Embryonic facial prominence (tissue), 1 donor: ENCODE measurements around the gene GLIPR1.
"Not testable (repeated sequence)": the region's sequence is repeated elsewhere in the genome, so short reads cannot be mapped to it uniquely, and the experiment has no call there.

Experiments used
- DNase-seq: peaks from one replicate; pipeline ENCODE4 v3.0.0-alpha.2; 2016; ENCODE audit errors: extremely low spot score

GLIPR1 gene

DNA sequence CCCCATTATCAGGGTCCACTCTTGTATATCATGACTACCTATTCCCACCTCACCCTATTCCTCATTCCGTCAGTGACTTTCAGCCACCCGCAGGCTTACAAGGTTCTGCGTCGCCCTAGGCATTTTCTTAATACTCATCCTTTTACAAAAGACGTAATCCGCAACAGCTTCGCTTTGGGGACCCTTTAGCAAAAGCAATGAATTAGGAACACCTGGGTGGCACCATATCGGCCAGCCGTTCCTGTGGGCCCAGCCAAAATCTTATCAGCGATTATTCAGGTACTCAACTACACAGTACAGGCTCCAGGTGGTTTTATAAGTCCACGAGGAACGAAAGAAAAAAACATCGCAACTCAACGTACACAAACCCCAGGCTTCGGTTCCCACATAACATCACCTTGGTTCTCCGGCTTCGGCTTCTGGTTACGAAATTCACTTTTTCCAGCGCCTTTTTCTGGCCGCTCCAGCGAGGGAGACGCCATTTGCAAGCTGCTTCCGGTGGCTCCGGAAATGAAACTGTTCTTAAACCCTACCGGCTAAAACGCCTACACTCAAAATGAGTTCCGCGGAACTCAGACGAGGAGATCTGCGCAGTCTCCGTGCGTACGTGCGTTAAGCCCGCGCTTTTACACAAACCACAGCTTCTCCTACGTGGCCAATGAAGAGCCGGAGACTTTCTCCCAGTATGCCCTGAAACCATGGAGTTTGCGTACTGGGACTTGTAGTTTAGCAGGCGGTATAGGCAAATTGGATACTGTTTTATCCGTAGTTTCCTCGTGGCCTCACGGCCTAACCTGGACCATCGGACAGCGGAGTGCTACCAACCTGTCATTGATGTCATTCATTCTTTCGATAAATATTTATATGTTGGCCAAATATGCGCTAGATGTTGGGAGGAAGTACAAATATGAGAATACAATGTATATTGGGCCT is 30.8 kb downstream of the GLIPR1 start, which contains the start of gene KRR1:
KRR1 (minus strand) TSS at position 494 of the 933 bp plus-strand sequence; CDS start at position 482, 12 bp downstream.
- DNase-seq = peak; percentile 97

DNA sequence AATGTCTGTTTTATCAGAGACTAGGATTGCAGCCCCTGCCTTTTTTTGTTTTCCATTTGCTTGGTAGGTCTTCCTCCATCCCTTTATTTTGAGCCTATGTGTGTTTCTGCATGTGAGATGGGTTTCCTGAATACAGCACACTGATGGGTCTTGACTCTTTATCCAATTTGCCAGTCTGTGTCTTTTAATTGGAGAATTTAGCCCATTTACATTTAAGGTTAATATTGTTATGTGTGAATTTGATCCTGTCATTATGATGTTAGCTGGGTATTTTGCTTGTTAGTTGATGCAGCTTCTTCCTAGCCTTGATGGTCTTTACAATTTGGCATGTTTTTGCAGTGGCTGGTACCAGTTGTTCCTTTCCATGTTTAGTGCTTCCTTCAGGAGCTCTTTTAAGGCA is 40.7 kb downstream of the GLIPR1 start:
- DNase-seq = not testable (repeated sequence)

DNA sequence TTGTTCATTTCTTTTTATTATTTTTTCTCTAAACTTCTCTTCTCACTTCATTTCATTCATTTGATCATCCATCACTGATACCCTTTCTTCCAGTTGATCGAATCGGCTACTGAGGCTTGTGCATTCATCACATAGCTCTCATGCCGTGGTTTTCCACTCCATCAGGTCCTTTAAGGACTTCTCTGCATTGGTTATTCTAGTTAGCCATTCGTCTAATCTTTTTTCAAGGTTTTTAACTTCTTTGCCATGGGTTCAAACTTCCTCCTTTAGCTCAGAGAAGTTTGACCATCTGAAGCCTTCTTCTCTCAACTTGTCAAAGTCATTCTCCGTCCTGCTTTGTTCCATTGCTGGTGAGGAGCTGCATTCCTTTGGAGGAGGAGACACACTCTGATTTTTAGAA is 41.6 kb downstream of the GLIPR1 start:
- not testable (repeated sequence) for DNase-seq

DNA sequence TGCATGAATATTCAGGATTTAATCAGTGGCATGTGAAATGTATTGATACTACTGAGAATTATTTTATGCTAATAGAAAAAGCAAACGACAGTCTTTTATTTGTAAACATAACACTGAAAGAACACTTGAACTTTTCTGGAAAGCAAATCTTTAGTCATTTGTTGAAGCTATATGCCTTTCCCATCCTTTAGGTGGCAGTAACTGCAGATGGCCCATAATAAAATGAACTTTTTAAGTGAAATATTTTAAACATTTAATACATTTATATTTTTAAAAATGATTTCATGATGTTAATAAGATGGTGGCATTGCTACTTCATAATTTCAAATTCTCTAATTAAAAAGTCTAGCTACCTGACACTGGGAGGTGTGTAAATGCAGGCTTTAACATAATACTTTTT is 44.7 kb downstream of the GLIPR1 start:
- DNase-seq = no peak

DNA sequence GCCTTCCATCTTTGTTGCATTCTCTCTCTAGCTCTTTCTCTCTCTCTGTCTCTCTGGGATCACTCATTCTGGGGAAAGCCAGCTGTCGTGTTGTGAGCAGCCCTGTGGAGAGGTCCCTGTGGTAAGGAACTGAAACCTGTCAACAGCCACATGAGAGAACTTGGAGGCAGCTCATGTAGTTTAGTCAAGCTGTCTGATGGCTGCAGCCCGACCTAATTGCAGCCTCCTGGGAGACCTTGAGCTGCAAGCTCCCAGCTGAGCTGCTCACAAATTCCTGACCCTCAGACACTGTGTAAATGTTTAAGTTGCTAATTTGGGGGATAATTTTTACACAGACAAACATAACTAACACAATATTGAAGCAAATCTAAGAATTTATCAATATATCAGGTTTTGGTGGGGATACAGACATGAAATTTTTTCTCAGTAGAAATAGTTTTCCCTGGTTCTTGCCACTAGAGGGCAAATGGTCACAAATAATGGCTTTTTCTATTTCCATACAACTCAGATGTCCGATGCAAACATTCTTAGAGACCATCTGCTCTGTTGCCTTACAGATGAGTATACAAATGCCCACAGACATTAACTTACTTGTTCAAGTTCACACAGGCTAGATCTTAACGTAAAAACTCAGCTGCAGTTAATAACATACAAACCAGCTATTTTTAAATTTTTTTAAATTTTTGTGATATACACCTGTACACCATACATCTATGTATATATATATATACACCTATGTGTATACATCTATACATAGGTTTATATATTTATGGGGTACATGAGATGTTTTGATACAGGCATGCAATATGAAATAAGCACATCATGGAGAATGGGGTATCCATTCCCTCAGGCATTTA is 46.3 kb downstream of the GLIPR1 start:
- DNase-seq = peak; percentile 56

DNA sequence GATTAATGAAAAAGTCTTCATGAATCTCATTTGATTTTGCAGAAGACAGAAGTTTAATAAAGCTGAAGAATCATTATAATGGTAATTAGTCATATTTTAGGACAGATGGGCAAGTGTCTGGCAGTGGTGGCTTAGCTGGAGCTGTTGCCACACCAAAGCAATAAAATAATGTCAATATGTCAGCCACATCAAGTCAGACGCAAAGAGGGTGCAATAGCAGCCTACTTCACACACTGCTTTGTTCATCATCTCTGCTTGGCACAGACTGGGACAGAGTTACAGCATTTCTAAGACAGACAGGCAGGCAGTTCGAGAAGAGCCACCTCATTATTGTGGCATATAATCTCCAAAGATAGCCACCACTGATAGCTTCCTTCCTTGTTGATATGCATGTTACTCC is 47.7 kb downstream of the GLIPR1 start:
- no peak for DNase-seq

DNA sequence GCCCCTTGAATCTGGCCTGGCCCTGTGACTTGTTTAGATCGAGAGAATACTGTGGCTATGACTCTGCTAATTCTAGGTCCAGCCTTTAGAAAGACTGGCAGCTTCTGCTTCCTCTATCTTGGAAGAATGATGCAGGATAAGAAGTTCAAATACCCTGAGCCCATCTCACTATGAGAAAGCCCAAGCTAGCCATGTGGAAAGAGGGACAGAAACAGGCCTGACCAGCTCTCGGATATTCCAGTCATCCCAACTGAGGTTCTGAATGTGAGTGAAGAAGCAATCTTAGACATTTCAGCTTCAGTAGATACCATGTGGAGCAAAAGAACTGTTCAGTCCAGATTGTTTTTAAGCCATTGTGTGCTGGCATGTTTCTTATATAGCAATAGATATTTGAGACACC is 48.1 kb downstream of the GLIPR1 start:
- DNase-seq = no peak

DNA sequence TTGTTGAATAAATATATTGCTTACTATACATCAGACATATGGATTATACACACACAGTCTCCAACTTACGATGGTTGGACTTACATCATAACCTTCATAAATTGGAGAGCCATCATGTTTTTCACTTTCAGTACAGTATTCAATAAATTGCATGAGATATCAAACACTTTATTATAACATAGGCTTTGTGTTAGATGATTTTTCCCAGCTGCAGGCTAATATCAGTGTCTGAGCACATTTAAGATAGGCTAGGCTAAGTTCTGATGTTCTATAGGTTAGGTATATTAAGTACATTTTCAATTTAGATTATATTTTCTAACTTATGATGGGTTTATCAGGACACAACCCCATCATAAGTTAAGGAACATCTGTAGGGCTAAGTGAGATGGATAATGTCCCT is 48.8 kb downstream of the GLIPR1 start:
- DNase-seq = no peak

DNA sequence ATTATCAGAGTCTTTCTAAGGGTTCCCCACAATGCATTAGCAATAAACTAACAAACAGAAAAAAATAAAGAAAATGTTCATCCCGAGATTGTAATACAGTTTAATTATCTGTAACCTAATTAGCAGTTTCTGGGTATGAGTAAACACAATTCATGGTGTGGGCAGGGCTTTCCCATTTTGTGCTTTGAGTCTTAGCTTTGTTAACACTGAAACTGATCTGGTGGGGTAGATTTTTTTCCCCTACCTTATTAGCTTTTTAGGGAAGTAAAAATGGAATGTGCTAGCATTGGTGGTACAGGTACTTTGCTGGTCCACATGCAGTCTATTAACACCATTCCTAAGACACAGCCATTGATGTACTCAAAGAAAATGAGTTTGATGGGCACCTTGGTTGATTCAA is 49.3 kb downstream of the GLIPR1 start:
- DNase-seq = no peak

DNA sequence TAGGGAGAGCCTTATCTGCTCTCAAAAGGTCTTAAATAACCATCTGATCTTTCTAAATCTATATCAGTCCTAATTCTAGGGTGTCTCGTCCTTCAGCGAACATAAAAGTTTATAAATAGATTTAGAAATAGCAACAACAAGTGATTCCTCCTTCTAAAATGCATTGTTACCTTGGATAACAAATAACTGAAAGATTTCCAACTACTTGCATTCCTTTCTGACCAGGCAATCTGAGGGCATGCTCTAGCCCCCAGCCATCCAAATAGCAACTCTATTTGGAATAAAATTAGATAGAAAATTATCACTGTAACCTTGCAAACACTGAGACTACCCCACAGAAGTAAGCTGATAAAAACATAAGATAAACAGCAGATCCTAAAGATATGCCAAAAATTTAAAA is 52.7 kb downstream of the GLIPR1 start:
- no peak for DNase-seq

DNA sequence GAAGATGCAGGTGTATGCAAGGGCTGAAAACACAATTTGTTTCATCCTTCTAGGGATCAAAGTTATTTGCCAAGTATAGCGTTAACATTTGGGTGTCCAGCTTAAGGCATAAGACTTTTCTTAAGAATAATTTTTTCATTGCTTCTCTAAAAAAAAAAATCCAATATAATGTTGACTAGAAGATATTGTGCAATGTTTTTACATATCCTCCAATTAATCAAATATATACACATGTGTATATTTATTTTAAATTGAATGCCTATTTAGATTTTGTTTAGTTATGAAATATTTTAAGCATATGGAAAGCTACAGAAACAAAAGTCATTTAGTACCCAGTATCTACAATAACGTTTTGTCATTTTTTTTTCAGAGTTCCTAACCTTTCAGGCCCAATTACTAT is 59.3 kb downstream of the GLIPR1 start:
- no peak for DNase-seq

DNA sequence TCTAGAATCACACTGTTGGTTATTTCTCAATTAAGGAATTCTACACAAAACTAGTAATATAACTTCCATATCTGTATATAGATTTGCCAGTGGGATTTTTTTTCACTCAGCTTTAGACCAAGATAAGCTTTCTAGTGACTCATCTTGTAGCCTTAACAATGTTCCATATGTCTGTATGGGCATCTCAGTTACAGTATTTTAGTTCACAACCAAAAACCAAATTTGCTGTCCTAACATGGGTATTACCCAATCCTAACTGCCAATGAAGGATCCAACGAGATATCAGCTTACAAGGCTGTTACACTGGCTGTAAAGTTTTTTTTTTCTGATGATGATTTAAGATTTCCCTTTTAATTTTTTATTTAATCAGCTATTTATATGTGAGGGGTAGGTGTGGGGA is 62.4 kb downstream of the GLIPR1 start:
- no peak for DNase-seq

DNA sequence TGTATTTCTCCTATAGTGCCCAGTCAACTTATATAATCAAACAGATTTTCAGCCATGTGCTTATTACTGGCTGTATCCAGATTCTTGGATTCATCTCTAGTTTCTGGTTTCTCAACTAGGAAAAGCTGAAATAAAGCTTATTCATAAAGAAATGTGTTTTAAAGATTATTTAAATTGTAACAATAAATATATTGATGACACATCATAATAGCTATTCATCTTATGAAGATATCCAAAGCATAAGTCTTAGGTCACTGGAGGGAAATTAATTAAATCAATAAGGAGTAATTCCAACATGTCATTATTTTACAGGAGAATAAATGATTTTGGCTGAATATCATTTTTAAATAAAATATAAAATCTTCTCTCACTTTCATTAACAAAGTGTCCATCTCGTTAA is 63.0 kb downstream of the GLIPR1 start:
- DNase-seq = no peak

DNA sequence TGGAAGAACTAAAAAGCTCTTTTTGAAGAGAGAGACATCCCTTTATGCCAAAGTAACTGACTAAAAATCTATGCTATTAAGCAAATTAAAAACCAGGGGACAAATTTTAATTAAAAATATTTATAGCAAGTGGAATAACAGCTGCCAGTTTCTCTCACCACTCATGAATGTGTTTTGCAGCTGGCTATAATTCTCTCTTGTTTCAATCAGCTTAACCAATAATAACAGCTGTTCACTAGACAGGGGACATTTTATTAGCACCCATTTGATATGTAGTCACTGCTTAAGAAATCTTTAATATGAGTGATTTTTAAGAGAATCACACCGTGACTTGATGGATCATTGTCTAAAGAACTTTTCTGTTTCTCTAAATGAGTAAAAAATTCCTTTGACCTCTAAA is 65.1 kb downstream of the GLIPR1 start:
- no peak for DNase-seq

DNA sequence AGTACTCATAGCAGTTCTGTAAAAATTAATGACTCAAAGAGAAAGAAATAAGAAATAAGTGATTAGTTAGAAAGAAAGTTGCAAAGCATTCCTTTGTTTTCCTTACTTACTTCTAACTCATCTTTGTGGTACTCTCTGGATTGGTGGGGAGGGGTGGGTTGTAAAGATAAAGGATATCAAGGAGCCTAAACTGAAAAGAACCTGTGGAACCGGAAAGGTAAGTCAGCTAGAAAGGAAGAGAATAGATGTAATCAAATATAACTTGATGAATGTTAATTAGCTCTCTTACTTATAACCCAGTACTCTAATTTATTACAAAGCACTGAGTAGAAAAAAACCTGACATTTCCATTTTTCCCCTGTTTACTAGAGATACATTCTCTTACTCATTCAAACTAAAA is 68.3 kb downstream of the GLIPR1 start:
- no peak for DNase-seq

DNA sequence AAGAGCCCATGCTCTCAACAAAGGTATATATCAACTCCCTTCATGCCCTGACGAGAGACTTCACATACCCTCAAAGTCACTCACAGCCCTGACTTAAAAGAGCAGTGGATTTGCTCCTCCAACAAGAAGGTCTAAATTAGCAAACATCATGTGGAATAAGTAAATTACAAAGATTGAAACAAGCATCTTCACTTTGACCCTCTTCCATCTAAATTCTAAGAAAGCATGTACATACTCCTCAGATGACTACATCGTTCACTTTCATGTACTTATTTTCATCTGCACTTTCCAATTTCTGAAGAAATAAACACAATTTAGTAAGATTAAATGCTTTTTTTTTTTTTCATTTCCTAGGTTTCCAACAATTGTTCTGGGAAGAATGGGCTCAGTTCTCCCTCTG is 69.4 kb downstream of the GLIPR1 start:
- DNase-seq = no peak

DNA sequence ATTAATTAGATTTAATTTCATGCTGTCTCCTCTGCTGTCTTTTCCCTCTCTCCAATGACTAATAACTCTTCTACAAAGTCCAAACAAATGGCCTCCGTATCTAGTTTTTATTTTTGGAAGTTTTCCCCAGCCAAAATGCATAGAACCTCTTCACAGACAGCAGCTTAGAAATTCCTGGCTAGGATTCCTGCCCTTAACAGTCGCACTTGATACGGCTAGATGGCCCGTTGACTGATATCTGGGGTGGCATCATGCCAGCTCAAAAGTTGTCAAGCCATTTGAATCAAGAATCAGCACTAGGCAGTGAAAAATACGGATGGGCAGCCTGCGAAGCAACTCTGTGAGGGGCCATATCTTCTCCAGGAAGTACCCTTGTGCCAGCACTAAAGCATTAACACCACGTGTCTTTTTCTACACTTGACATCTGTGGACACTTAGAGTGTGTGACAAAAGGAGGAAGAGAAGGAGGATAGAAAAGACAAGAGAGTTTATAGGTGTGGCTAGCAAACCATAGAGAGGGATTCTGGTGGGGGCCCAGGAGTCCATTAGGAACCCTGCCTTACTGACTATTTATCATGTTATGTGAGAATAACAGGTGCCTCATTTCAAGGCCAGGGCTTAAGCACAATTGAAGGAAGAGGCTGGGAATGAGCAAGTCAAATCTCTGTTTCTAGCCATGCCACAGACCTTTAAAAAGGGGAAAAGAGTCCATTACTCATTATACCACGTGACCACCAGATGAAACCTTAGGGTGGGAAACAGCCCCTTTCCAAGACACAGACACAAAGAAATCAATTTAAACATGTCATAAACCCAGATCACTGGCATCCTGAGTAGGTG is 70.1 kb downstream of the GLIPR1 start:
- no peak for DNase-seq

DNA sequence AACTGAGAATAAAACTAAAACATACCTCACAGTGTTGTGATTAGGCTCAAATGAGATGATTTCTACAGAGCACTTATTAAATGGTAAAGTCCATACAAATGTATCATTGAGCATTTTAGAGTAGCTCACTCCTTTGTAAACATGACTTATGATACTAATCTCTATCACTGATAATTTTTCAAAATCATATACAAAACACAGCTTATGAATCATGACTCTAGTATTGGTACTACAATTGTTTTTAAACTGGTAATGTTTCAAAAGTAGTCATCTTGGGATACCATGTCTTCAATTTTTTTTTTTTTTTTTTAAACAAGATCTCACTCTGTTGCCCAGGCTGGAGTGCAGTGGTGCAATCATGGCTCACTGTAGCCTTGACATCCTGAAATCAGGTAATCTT is 70.9 kb downstream of the GLIPR1 start:
- DNase-seq = no peak

DNA sequence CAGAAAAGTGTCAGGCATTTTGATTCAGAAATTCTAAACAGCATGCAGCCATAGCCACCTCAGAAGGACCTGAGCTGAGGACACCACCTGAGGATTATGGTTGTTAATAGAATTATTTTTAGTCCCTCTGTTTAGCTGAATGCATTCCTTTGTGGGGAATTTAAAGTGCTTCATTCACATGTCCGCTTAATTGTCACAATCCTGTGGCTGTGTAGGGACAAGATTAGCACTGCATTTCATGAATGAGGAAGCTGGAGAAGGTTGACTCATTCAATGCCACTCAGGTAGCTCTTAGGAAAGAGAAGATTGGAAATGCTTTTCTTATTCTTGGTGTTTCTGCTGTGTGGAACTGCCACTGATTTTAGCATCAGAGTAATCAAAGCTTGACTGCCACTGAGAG is 72.8 kb downstream of the GLIPR1 start:
- no peak for DNase-seq
